Testis (tissue), 3 donors: ENCODE results near the gene AGAP1. TPM values are rescaled to one million over a fixed set of nuclear protein-coding genes. Genes with fewer than 3 reads are reported as not detected.

Experiments used
- DNase-seq: peaks from one replicate; pipeline ENCODE4 v3.0.0-alpha.2; 2019
- H3K27ac ChIP-seq, 2 donors: fragments of 200-600 bp; sonication (generic); one replicate each; pipeline ENCODE4 v1.5.1; 2019
- H3K27me3 ChIP-seq: fragments of 200-600 bp; sonication (generic); one replicate; pipeline ENCODE4 v1.5.1; 2019
- H3K36me3 ChIP-seq: fragments of 200-600 bp; sonication (generic); one replicate; pipeline ENCODE4 v1.5.1; 2017; ENCODE audit warnings: low read depth; ENCODE audit errors: missing control alignments
- H3K4me1 ChIP-seq: fragments of 200-600 bp; sonication (generic); one replicate; pipeline ENCODE4 v1.5.1; 2019
- H3K4me3 ChIP-seq, 2 donors: fragments of 200-600 bp; sonication (generic); one replicate each; pipeline ENCODE4 v1.5.1; 2017 to 2019
- H3K9me3 ChIP-seq: fragments of 200-600 bp; sonication (generic); one replicate; pipeline ENCODE4 v1.5.1; 2017
- POLR2A ChIP-seq: fragments of 450-650 bp; IDR thresholded peaks from one replicate; pipeline ENCODE4 v1.6.1; 2017; ENCODE audit warnings: antibody characterized with exemption, mild to moderate bottlenecking, moderate library complexity
- WGBS, 2 donors: methylation state at CpG; one replicate each; pipeline ENCODE4 v1.1.5; 2018; 5-methylcytosine and 5-hydroxymethylcytosine counted together
- intact Hi-C: fragments of 100-400 bp; cut with DNase I; formaldehyde crosslinking; loops from one replicate; pipeline ENCODE4 v1.15.1; 2023; ENCODE audit warnings: low total_unique reads
- polyA plus RNA-seq: library from polyadenylated mRNA; stranded (reverse); fragments of 350-450 nt; fragmentation: Illumina TruSeq; extraction: RNeasy Lipid Tissue Mini Kit (QIAGEN cat#74804); gene quantifications from one replicate; pipeline ENCODE4 v1.2.3, GENCODE V29; 2014; ENCODE audit warnings: low read depth, low replicate concordance; ENCODE audit not compliant: insufficient read depth
- total RNA-seq, 2 donors: library from RNA; depleted of rRNA; stranded (reverse); fragments of >200 nt; gene quantifications; one replicate each; pipeline ENCODE4 v1.2.3, GENCODE V29; 2016
- TF ChIP-seq, protein P1 (sequence below), 3 experiments: fragments of 450-650 bp in 2 of 3; fragments of 200-600 bp in 1 of 3; sonication (generic) in 1 of 3; IDR thresholded peaks; one replicate each; pipeline ENCODE4 v1.5.1; 2016 to 2019; ENCODE audit warnings: antibody characterized with exemption in 3 of 3, mild to moderate bottlenecking in 2 of 3, moderate library complexity in 1 of 3

Gene AGAP1
- total and polyA plus RNA-seq, 3 donors from 2014 or later: 21.4 to 45.5 (median 40.7) TPM

DNA sequence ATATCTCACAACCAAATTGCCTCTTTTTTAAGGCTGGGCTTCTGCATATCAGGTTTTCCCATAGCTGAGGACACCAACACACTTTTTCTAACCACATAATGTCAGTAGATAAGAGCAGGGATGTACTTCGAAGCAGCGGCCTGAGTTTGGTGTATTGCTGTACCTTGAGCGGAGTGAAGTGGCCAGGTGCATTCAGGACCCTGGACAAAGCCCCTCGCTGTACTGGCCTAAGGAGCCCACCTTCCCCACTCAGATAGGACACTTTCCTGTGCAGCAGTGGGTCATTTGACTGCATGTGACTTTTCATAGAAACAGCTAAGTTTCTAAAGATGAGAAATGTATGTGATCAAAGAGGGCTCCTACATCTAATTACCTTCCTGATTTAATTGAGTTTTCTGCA is 461.8 kb downstream of the AGAP1 start:
- intact Hi-C loops: no loop called here
- 86 to 91% methylated on average over 4 of the region's 4 CpGs for WGBS, 2 donors
- no peak for DNase-seq

DNA sequence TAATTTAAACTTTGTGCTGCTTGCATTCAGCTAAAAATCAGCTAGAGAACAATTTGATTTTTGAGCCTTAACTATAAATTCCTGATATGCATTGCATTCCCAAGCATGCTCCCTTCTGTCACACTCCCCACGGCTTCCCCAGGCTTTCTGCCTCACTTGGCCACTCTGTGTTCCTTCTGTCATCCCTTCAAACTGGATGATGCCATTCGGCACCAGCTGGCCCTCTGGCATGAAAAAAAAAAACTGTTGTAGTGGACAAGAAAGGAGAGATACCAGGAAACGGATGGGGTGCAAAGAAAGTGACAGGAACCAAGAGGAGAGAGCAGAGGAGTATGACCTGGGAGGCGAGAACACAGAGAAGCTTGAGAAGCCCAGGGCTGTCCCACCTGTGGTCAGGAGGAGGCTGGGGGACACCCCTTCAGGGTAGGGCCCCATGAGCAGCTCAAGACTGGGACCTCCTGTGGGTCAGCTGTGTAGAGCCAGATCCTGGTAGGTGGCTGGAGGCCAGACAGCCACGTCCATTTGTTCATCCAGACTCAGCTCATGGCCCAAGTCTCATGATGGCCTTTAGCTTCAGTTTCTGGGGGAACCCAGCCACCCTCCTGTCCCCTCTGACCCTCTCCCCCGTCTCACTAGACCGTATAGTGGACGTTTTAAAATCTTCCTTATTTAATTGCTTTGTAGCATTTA is 462.6 kb downstream of the AGAP1 start:
- no peak for TF ChIP-seq POLR2A
- TF ChIP-seq, protein P1, sequence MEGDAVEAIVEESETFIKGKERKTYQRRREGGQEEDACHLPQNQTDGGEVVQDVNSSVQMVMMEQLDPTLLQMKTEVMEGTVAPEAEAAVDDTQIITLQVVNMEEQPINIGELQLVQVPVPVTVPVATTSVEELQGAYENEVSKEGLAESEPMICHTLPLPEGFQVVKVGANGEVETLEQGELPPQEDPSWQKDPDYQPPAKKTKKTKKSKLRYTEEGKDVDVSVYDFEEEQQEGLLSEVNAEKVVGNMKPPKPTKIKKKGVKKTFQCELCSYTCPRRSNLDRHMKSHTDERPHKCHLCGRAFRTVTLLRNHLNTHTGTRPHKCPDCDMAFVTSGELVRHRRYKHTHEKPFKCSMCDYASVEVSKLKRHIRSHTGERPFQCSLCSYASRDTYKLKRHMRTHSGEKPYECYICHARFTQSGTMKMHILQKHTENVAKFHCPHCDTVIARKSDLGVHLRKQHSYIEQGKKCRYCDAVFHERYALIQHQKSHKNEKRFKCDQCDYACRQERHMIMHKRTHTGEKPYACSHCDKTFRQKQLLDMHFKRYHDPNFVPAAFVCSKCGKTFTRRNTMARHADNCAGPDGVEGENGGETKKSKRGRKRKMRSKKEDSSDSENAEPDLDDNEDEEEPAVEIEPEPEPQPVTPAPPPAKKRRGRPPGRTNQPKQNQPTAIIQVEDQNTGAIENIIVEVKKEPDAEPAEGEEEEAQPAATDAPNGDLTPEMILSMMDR (IDR thresholded peaks at IDR 0.05): no peak
- Histone ChIP-seq H3K9me3 (no peaks in the 10 kb centered on the region), H3K4me3 (no peak overlapping the region), H3K4me1 (no peaks in the 10 kb centered on the region), H3K36me3 (no peaks in the 10 kb centered on the region), H3K27ac (no peak overlapping the region), H3K27me3 (no peaks in the 10 kb centered on the region)
- WGBS, 2 donors: 86 to 94% methylated on average over 8 of the region's 8 CpGs
- no peak for DNase-seq
- intact Hi-C loops: no loop called here

More for the DNA sequence above, 461.8 kb downstream of the AGAP1 start:
- no peak for TF ChIP-seq POLR2A
- no peaks in the 10 kb centered on the region for H3K9me3 ChIP-seq
- no peak overlapping the region for H3K27ac ChIP-seq
- H3K4me1 ChIP-seq: no peaks in the 10 kb centered on the region
- H3K4me3 ChIP-seq: no peak overlapping the region
- no peaks in the 10 kb centered on the region for H3K27me3 ChIP-seq
- H3K36me3 ChIP-seq: no peaks in the 10 kb centered on the region

DNA sequence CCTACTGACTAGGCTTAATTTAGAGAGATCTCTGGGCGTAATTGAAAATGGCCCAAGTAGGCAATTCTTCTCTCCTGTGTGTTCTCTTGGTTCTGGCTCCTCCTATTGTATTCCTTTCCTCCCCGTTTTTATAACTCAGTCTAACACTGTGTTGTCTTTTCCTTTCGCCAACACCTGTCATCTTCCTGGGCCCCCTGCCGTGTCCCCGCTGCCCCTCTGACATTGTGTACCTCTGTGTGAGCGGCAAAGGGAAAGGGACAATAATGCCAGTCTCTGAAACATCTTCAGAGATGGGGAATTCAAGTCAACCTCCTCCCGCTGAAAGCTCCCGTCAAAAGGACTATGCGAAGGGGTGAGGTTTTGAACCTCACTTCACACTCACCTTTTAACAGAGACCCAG is 463.4 kb downstream of the AGAP1 start:
- no peaks in the 10 kb centered on the region for H3K9me3 ChIP-seq
- H3K27me3 ChIP-seq: no peaks in the 10 kb centered on the region
- 95 to 96% methylated on average over 9 of the region's 9 CpGs for WGBS, 2 donors
- H3K36me3 ChIP-seq: no peaks in the 10 kb centered on the region
- no peaks in the 10 kb centered on the region for H3K4me1 ChIP-seq
- intact Hi-C loops: no loop called here
- DNase-seq: no peak
- no peak overlapping the region for H3K27ac ChIP-seq
- TF ChIP-seq, protein P1 (IDR thresholded peaks at IDR 0.05): no peak
- TF ChIP-seq POLR2A: no peak
- H3K4me3 ChIP-seq: no peak overlapping the region

DNA sequence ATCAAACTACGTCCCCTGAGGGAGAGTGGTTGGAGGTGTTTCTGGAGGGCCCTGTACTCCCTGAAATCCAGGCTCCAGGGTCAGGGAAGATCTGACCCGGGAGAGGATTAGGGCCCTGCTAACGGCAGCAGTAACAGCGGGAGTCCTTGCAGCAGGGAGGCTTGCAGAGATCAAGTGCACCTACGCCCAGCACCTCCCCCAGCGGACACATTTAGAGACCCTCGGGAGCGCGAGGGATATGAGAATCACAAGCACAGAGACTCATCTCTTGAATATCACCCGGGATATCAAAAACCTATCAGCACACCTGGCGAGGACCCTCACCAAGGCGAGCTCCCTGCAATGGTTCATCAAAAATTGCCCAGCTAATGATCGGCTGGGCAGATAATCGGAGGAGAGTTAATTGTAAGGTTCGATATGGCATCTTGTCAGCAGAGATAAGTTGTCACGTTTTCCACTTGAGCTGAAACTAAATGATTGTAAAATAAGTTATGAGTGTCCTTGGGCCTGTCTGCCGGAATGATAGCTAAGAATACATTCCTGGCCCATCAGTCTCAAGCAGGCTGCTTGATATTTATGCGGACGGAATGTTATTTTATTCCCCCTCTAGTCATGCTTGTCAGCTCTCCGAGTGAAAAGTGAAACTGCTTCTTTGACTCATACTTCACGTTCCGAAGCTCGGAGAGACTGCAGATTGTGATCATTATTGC is 464.5 kb downstream of the AGAP1 start:
- TF ChIP-seq POLR2A: no peak
- TF ChIP-seq, protein P1 (IDR thresholded peaks at IDR 0.05): no peak
- WGBS, 2 donors: 68 to 86% methylated on average over 23 of the region's 23 CpGs
- intact Hi-C loops: no loop called here
- Histone ChIP-seq H3K27me3 (no peaks in the 10 kb centered on the region), H3K9me3 (no peaks in the 10 kb centered on the region), H3K4me3 (no peak overlapping the region), H3K36me3 (no peaks in the 10 kb centered on the region), H3K27ac (no peak overlapping the region), H3K4me1 (no peaks in the 10 kb centered on the region)
- no peak for DNase-seq

DNA sequence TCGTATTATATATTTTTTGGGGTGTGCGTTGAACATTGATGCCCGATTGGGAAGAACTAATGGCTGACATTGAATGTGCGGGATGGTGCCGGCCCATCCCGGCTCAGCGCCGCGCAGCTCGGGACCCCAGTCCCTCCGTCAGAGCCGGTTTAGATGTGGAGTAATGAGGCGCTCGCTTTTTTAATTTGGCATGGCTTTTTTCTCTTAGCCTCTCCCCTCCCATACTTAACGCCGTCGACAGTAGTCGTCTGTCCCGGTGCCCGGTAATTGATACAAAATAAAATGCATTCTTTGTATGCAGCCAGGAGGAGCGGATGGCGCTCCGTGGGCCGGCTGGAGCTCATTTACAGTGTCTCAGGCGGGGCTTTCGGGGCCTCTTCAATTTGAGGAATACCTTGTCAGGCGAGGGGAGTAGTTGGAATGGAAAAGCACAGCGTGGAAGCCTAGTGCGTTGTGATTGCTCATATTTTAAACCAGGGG is 465.1 kb downstream of the AGAP1 start:
- H3K27ac ChIP-seq: no peak overlapping the region
- no peak for DNase-seq
- no peaks in the 10 kb centered on the region for H3K9me3 ChIP-seq
- H3K4me1 ChIP-seq: no peaks in the 10 kb centered on the region
- 64 to 83% methylated on average over 29 of the region's 29 CpGs for WGBS, 2 donors
- no peaks in the 10 kb centered on the region for H3K27me3 ChIP-seq
- no peaks in the 10 kb centered on the region for H3K36me3 ChIP-seq
- intact Hi-C loops: no loop called here
- H3K4me3 ChIP-seq: no peak overlapping the region
- TF ChIP-seq, protein P1 (IDR thresholded peaks at IDR 0.05): no peak
- TF ChIP-seq POLR2A: no peak
